Lung (tissue), 12 donors: ENCODE results near the gene PARD6G. TPM values are rescaled to one million over a fixed set of nuclear protein-coding genes. Genes with fewer than 3 reads are reported as not detected.
"Not testable (repeated sequence)": the region's sequence is repeated elsewhere in the genome, so short reads cannot be mapped to it uniquely, and the experiment has no call there.

Experiments
- ATAC-seq: fragments of 200-7000 bp; cut with Tn5 transposase; one replicate; pipeline ENCODE4 v1.9.1; 2020; ENCODE audit warnings: moderate number of reproducible peaks; ENCODE audit not compliant: insufficient read depth, low FRiP score
- DNase-seq, 3 donors: peaks; one replicate each; pipeline ENCODE4 v3.0.0-alpha.2; 2013 to 2017
- H3K27ac ChIP-seq, 2 donors: one replicate each; pipeline ENCODE4 v1.5.1; 2013; ENCODE audit warnings: mild to moderate bottlenecking in 2 of 2, moderate library complexity in 2 of 2, control low read depth in 1 of 2, inconsistent platforms in 1 of 2, low read depth in 1 of 2, low read length in 1 of 2
- H3K27me3 ChIP-seq, 3 donors: one replicate each; pipeline ENCODE4 v1.5.1; 2013; ENCODE audit warnings: low read length in 2 of 3; ENCODE audit not compliant: control insufficient read depth in 3 of 3, insufficient read depth in 3 of 3
- H3K36me3 ChIP-seq, 4 donors: one replicate each; pipeline ENCODE4 v1.5.1; 2013; ENCODE audit warnings: low read length in 4 of 4, mild to moderate bottlenecking in 1 of 4, moderate library complexity in 1 of 4; ENCODE audit not compliant: control insufficient read depth in 4 of 4, insufficient read depth in 4 of 4
- H3K4me1 ChIP-seq, 5 donors: one replicate each; pipeline ENCODE4 v1.5.1; 2013; ENCODE audit warnings: low read length in 5 of 5, mild to moderate bottlenecking in 2 of 5, moderate library complexity in 1 of 5; ENCODE audit not compliant: control insufficient read depth in 5 of 5, insufficient read depth in 5 of 5
- H3K4me3 ChIP-seq: one replicate; pipeline ENCODE4 v1.5.1; 2013; ENCODE audit warnings: mild to moderate bottlenecking, control low read depth, moderate library complexity
- H3K9ac ChIP-seq, 2 donors: one replicate each; pipeline ENCODE4 v1.5.1; 2013; ENCODE audit warnings: low read length in 2 of 2, control low read depth in 1 of 2; ENCODE audit not compliant: insufficient read depth in 1 of 2
- H3K9me3 ChIP-seq, 4 donors: one replicate each; pipeline ENCODE4 v1.5.1; 2013; ENCODE audit warnings: low read length in 3 of 4, mild to moderate bottlenecking in 1 of 4, moderate library complexity in 1 of 4; ENCODE audit not compliant: control insufficient read depth in 4 of 4, insufficient read depth in 3 of 4
- CTCF ChIP-seq: IDR thresholded peaks from 2 replicates; pipeline ENCODE4 v1.5.1; 2012; ENCODE audit warnings: mild to moderate bottlenecking; ENCODE audit errors: control extremely low read depth, extremely low read depth
- WGBS, 2 donors: extraction: QIAGEN DNeasy Blood & Tissue Kit; methylation state at CpG; one replicate each; pipeline ENCODE4 v1.1.7; 2013; 5-methylcytosine and 5-hydroxymethylcytosine counted together
- polyA plus RNA-seq, 2 donors: library from polyadenylated mRNA; stranded (reverse); fragments of 200-250 nt; gene quantifications; one replicate each; pipeline ENCODE4 v1.2.1, GENCODE V29; 2013
- total RNA-seq, 2 donors: library from RNA; depleted of rRNA in 1 of 2; stranded (reverse); fragments of >200 nt in 1 of 2; gene quantifications; one replicate each; pipeline ENCODE4 v1.2.1, GENCODE V29; 2014 to 2021
- donor health status: control.
- donor health status: control.
- donor health status: Bipolar disorder and iron deficiency.
- donor health status: healthy.
- donor health status: DM: yes; HTN: yes; CAD: no.

Gene PARD6G
- total and polyA plus RNA-seq, 4 donors: 1.8 to 9.8 (median 3.1) TPM

GRCh38 chr18:80258640-80259039 lies 11.3 kb upstream of the PARD6G start:
- no peak for TF ChIP-seq CTCF

GRCh38 chr18:80257579-80258543 lies 10.5 kb upstream of the PARD6G start:
- not testable (repeated sequence) for ATAC-seq, H3K4me3 ChIP-seq, H3K27me3 ChIP-seq, H3K9me3 ChIP-seq, H3K9ac ChIP-seq, H3K27ac ChIP-seq, H3K36me3 ChIP-seq, H3K4me1 ChIP-seq
- TF ChIP-seq CTCF: peak; percentile 58
- DNase-seq: peak; percentile 59 to 65 (median 63)
- 52 to 62% methylated on average over 12 of the region's 12 CpGs for WGBS, 2 donors

More at GRCh38 chr18:80258640-80259039, 11.3 kb upstream of the PARD6G start:
- no peak overlapping the region for H3K4me3 ChIP-seq
- DNase-seq (no peak), ATAC-seq (no peak)
- 82 to 92% methylated on average over 2 of the region's 3 CpGs for WGBS, 2 donors
- no peak overlapping the region for H3K27ac ChIP-seq
- H3K9ac ChIP-seq: no peak overlapping the region
- no peaks in the 10 kb centered on the region for H3K27me3 ChIP-seq
- H3K4me1 ChIP-seq: no peaks in the 10 kb centered on the region
- H3K9me3 ChIP-seq: no peaks in the 10 kb centered on the region
- no peaks in the 10 kb centered on the region for H3K36me3 ChIP-seq

GRCh38 chr18:80254971-80255500 lies 7.7 kb upstream of the PARD6G start:
- Histone ChIP-seq H3K4me1 (no peaks in the 10 kb centered on the region), H3K27me3 (no peaks in the 10 kb centered on the region), H3K4me3 (no peak overlapping the region), H3K9me3 (no peaks in the 10 kb centered on the region), H3K27ac (no peak overlapping the region), H3K36me3 (no peaks in the 10 kb centered on the region), H3K9ac (no peak overlapping the region)
- 76% methylated on average over 6 of the region's 6 CpGs for WGBS, 2 donors
- ATAC-seq: no peak
- DNase-seq: no peak
- no peak for TF ChIP-seq CTCF
